Endothelial cell of umbilical vein (primary cell): ENCODE data around the gene GPR150. TPM values are rescaled to one million over a fixed set of nuclear protein-coding genes. Genes with fewer than 3 reads are reported as not detected.

Source experiments
- BruUV-seq: library from RNA; stranded (reverse); fragments of 400-500 nt; replicated peaks from 2 replicates; lab custom pipeline; 2021; lab: Mats Ljungman, UMichigan
- CTCF ChIA-PET: fragments of 300-600, 350-600 bp; sonication (Branson Sonifier 250); formaldehyde crosslinking; loops from one replicate; lab custom pipeline; 2021; ENCODE audit warnings: antibody characterized with exemption, inconsistent platforms; lab: Charles Lee
- POLR2A ChIA-PET: fragments of 300-600, 350-600 bp; sonication (Branson Sonifier 250); formaldehyde crosslinking; loops from one replicate; lab custom pipeline; 2021; ENCODE audit warnings: antibody characterized with exemption, inconsistent platforms; lab: Charles Lee
- DNase-seq: peaks from one replicate; pipeline ENCODE4 v3.0.0-alpha.2; 2011; ENCODE audit warnings: low read depth, low spot score
- FAIRE-seq: peaks from 2 replicates; lab custom pipeline; 2011; peaks lifted over from hg19 to GRCh38; lab: Jason Lieb, UNC
- H2AFZ ChIP-seq: 2 replicates; pipeline ENCODE4 v1.6.0; 2012; ENCODE audit warnings: low read depth, low read length, control low read depth, inconsistent platforms
- H3K27ac ChIP-seq: 2 replicates; pipeline ENCODE4 v1.5.1; 2011; ENCODE audit warnings: low read depth, mild to moderate bottlenecking, control low read depth, low read length, moderate library complexity; ENCODE audit not compliant: insufficient read depth
- H3K27me3 ChIP-seq, 2 experiments: 2 replicates each; pipeline versions ENCODE4 v1.6.0 to v1.6.1; 2011; ENCODE audit warnings: low read length in 2 of 2, mixed read lengths in 1 of 2; ENCODE audit not compliant: control insufficient read depth in 2 of 2, insufficient read depth in 2 of 2
- H3K36me3 ChIP-seq, 2 experiments: 2 replicates in 1 of 2; 3 replicates in 1 of 2; pipeline ENCODE4 v1.5.1; 2011; ENCODE audit warnings: low read length in 2 of 2, mild to moderate bottlenecking in 1 of 2, moderate library complexity in 1 of 2; ENCODE audit not compliant: control insufficient read depth in 2 of 2, insufficient read depth in 2 of 2; ENCODE audit errors: extremely low read depth in 1 of 2
- H3K4me1 ChIP-seq: 3 replicates; pipeline ENCODE4 v1.5.1; 2011; ENCODE audit warnings: mild to moderate bottlenecking, low read length; ENCODE audit not compliant: control insufficient read depth, insufficient read depth; ENCODE audit errors: extremely low read depth
- H3K4me2 ChIP-seq: 2 replicates; pipeline ENCODE4 v1.6.1; 2011; ENCODE audit warnings: low read length, control low read depth, mixed read lengths; ENCODE audit not compliant: insufficient read depth
- H3K4me3 ChIP-seq, 3 experiments: fragments of 200-600 bp in 1 of 3; sonication (generic), shearing (Covaris generic) in 1 of 3; replicated peaks in 1 of 3; 2 replicates each; pipeline ENCODE4 v1.5.1; 2011 to 2016; ENCODE audit warnings: control low read depth in 3 of 3, low read length in 3 of 3, mild to moderate bottlenecking in 2 of 3, inconsistent platforms in 1 of 3, low read depth in 1 of 3, moderate library complexity in 1 of 3; ENCODE audit not compliant: insufficient read depth in 1 of 3
- H3K79me2 ChIP-seq: 2 replicates; pipeline ENCODE4 v1.6.0; 2012; ENCODE audit warnings: low read length, inconsistent platforms; ENCODE audit not compliant: control insufficient read depth, insufficient read depth
- H3K9ac ChIP-seq: replicated peaks from 2 replicates; pipeline ENCODE3; 2011; ENCODE audit warnings: low read length, control low read depth; ENCODE audit not compliant: insufficient read depth; ENCODE audit errors: extremely low read depth
- H3K9me1 ChIP-seq: replicated peaks from 3 replicates; pipeline ENCODE4 v1.6.0; 2011; ENCODE audit warnings: mild to moderate bottlenecking, low read length; ENCODE audit not compliant: control insufficient read depth, insufficient read depth; ENCODE audit errors: extremely low read depth
- H3K9me3 ChIP-seq: replicated peaks from 2 replicates; pipeline ENCODE4 v1.5.1; 2012; ENCODE audit warnings: low read length, inconsistent platforms; ENCODE audit not compliant: control insufficient read depth, insufficient read depth
- H4K20me1 ChIP-seq: replicated peaks from 2 replicates; pipeline ENCODE3; 2011; ENCODE audit warnings: mild to moderate bottlenecking, low read length; ENCODE audit not compliant: control insufficient read depth, insufficient read depth; ENCODE audit errors: extremely low read depth
- CTCF ChIP-seq, 2 donors: IDR thresholded peaks; 1 replicate in 1 of 2; 2 replicates in 1 of 2; pipeline ENCODE4 v1.5.1; 2011; ENCODE audit warnings: low read length in 2 of 2, mild to moderate bottlenecking in 2 of 2, moderate library complexity in 2 of 2, control low read depth in 1 of 2, inconsistent platforms in 1 of 2, low read depth in 1 of 2; ENCODE audit not compliant: insufficient read depth in 1 of 2; ENCODE audit errors: extremely low read depth in 1 of 2
- EZH2 ChIP-seq: IDR thresholded peaks from 2 replicates; pipeline ENCODE4 v1.6.1; 2012; ENCODE audit warnings: borderline replicate concordance, low read depth, mild to moderate bottlenecking, moderate library complexity, low read length, inconsistent platforms; ENCODE audit not compliant: severe bottlenecking
- FOS ChIP-seq: IDR thresholded peaks from 2 replicates; pipeline ENCODE4 v1.6.1; 2011; ENCODE audit warnings: mild to moderate bottlenecking, low read length, moderate library complexity, borderline replicate concordance; ENCODE audit not compliant: insufficient read depth
- GATA2 ChIP-seq: IDR thresholded peaks from 2 replicates; pipeline ENCODE4 v1.7.0; 2011; ENCODE audit warnings: low read depth, mild to moderate bottlenecking, moderate library complexity, mixed read lengths, low read length; ENCODE audit not compliant: insufficient read length, insufficient read depth
- JUN ChIP-seq: IDR thresholded peaks from 2 replicates; pipeline ENCODE4 v1.6.1; 2011; ENCODE audit warnings: borderline replicate concordance, low read depth; ENCODE audit not compliant: insufficient read length, insufficient read depth
- MAX ChIP-seq: IDR thresholded peaks from 2 replicates; pipeline ENCODE4 v1.6.1; 2011; ENCODE audit not compliant: insufficient read depth, insufficient read length
- MYC ChIP-seq: IDR thresholded peaks from one replicate; pipeline ENCODE4 v1.6.1; 2011; ENCODE audit warnings: mild to moderate bottlenecking, low read depth, low read length
- POLR2A ChIP-seq: IDR thresholded peaks from 2 replicates; pipeline ENCODE4 v1.6.1; 2012; ENCODE audit warnings: low read depth, mild to moderate bottlenecking, control low read depth, low read length
- POLR2AphosphoS5 ChIP-seq: IDR thresholded peaks from 2 replicates; pipeline ENCODE4 v1.6.1; 2012; ENCODE audit warnings: low read depth, mild to moderate bottlenecking, control low read depth, low read length, moderate library complexity; ENCODE audit not compliant: insufficient read depth
- dilution Hi-C: fragments of 300-500 bp; cut with MboI; formaldehyde crosslinking; loops from one replicate; pipeline ENCODE4 v1.15.0; 2019; ENCODE audit warnings: low sequenced_read_pairs; ENCODE audit not compliant: extremely low pct_ligation_motif_present
- intact Hi-C: fragments of 100-400 bp; cut with micrococcal nuclease; formaldehyde crosslinking; loops from one replicate; pipeline ENCODE4 v1.10.0; 2022
- polyA plus RNA-seq, 4 experiments: library from polyadenylated mRNA; depleted of rRNA in 3 of 4; stranded (reverse) in 3 of 4; unstranded in 1 of 4; fragments of >200 nt; gene quantifications; 2 replicates each; pipeline versions ENCODE4 v1.2.1 to v1.2.3, GENCODE V29; 2011 to 2012; ENCODE audit warnings: missing spikeins in 1 of 4
- total RNA-seq: library from RNA; stranded (reverse); gene quantifications from 2 replicates; pipeline ENCODE4 v1.2.3, GENCODE V29; 2021

Gene GPR150
- total and polyA plus RNA-seq, 2 donors (not counting 3 experiments of a cell fraction or from before 2014, with no cell fraction given), result 0.28 to 0.31 TPM

GRCh38 chr5:95643152-95643551 is 23.3 kb downstream of the GPR150 start:
- no peak overlapping the region for H3K4me2 ChIP-seq
- H3K9me3 ChIP-seq, result no peaks in the 10 kb centered on the region
- CTCF ChIA-PET, result interaction anchor here (1.1 to 5.1 kb wide), 11 partner anchors 8 to 205 kb away, joined by 3 to 58 read pairs (median 6); partner anchors contain the start of genes ARSK and SKIC3
- no peaks in the 10 kb centered on the region for H4K20me1 ChIP-seq
- DNase-seq, result no peak
- no peak overlapping the region for H3K4me3 ChIP-seq
- H3K27me3 ChIP-seq, result peaks cover 0 to 4% of the 10 kb centered on the region in 2 experiments
- intact Hi-C loops, result loop anchor here (5.0 to 10.0 kb wide), 2 partner anchors 694 to 952 kb away; no protein-coding TSS in a partner anchor
- POLR2A ChIA-PET, result no interaction called here
- H3K27ac ChIP-seq, result no peak overlapping the region
- H3K4me1 ChIP-seq, result peaks cover 9% of the 10 kb centered on the region
- no peaks in the 10 kb centered on the region for H3K79me2 ChIP-seq
- TF ChIP-seq GATA2, result no peak
- no peak for TF ChIP-seq POLR2AphosphoS5
- no peak for TF ChIP-seq POLR2A
- no peak for TF ChIP-seq MAX
- TF ChIP-seq MYC, result no peak
- TF ChIP-seq CTCF (IDR thresholded peaks at IDR 0.05; ENCODE audit: extremely low read depth in 1 of 2, insufficient read depth in 1 of 2, low read depth in 1 of 2, low read length in 2 of 2), result no peak
- no peak for TF ChIP-seq FOS
- no peak for TF ChIP-seq JUN
- TF ChIP-seq EZH2, result no peak
- H2AFZ ChIP-seq, result no peak overlapping the region
- H3K36me3 ChIP-seq, result no peaks in the 10 kb centered on the region
- dilution Hi-C loops, result loop anchor here (25.0 kb wide), 1 partner anchor 194 kb away; no protein-coding TSS in a partner anchor
- no peaks in the 10 kb centered on the region for H3K9me1 ChIP-seq
- H3K9ac ChIP-seq, result no peak overlapping the region
- BruUV-seq, result no TSS peak
- FAIRE-seq, result no peak
